Central memory CD4-positive, alpha-beta T cell (primary cell): ENCODE results near the gene MAP4K4.

Experiments
- DNase-seq: peaks from one replicate; pipeline ENCODE4 v3.0.0; 2022
- total RNA-seq, 3 experiments: gene quantifications; one replicate each; lab custom pipeline; 2026; lab: John Stamatoyannopoulos, UW

MAP4K4 gene
- total RNA-seq, result 98.5 to 213 (median 172) reads per million in 3 experiments

DNA sequence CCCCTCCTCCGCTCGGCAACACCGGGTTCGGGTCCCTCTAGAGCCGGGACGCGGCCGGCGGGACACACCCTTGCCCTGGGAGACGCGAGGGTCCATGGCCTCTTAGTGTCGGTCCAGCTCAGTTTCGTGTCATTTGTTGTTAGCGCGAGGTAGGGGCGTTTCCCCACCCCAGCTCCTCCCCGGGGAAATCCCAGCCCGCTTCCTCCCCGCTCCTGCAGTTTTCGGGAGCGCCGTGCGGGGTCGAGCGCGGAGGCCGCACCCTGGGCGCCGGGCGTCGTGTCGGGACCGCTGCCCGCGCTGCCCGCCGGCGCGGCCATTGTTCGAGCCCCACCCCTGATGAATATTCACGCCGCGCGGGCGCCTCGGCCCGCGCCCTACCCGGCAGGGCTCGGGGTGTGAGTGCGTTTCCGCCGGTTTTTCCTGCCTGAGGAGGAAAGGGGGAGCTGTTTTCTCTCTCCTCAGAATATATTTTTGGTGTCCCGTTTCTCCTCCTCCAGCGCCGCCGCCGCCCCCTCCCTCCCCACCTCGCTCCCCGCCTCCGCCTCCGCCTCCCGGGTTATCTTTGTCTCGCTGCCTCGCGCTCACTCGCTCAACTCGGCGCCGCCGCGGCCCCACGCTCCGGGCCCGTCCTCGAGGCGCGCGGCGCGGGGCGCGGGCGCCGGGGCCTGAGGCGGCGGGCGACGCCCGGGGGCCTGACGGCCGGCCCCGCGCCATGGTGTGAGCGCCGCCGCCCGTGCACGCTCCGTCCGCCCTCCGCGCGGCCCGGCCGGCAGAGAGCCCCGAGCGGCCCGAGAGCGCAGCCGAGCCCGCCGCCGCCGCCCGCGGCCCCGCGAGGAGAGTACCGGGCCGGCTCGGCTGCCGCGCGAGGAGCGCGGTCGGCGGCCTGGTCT, at the start of gene MAP4K4:
MAP4K4 (plus strand) TSS at position 584 of the 890 bp plus-strand sequence. CDS start 374 bp downstream, outside the sequence.
- DNase-seq, result peak; percentile 65

DNA sequence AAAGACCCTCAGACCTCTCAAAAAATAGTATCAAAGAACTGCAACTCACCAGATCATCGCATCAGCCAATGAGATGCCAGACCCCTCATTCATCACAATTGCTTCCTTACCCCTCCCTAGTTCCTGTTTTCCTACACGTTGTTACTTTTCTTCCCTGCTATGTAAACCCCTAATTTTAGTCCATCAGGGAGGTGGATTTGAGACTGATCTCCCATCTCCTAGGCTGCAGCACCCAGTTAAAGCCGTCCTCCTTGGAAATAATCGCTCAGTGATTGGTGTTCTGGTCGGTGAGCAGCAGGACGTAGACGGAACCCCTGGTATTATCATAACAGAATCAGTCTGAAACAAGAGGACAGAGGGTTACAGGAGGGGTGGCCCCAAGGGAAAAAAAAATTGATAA, 44.0 kb upstream of the MAP4K4 start:
- no peak for DNase-seq

GRCh38 chr2:101655702-101656422, 41.6 kb upstream of the MAP4K4 start:
- no peak for DNase-seq

- no peak for DNase-seq
Observed at GRCh38 chr2:101657787-101658186, 39.7 kb upstream of the MAP4K4 start.

DNA sequence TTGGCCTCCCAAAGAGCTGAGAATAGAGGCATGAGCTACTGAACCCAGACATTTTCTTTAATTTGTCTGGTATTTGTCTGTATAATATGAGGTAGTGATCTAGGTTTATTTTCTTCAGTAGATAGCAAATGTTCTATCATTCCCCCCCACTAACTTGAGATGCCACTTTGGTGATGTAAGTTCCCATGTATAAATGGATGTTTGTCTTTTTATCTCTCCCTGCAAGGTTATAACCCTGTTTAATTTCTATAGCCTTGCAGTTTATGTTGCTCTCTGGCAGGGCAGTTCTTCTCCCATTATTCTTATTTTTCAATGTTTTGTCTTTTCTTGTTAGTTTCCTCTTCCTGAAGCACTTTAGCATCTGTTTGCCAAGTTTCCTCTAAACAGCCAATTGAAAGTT, 39.1 kb upstream of the MAP4K4 start:
- DNase-seq, result no peak

GRCh38 chr2:101665312-101665711, 32.2 kb upstream of the MAP4K4 start:
- no peak for DNase-seq

GRCh38 chr2:101667823-101668222, 29.7 kb upstream of the MAP4K4 start:
- no peak for DNase-seq

DNA sequence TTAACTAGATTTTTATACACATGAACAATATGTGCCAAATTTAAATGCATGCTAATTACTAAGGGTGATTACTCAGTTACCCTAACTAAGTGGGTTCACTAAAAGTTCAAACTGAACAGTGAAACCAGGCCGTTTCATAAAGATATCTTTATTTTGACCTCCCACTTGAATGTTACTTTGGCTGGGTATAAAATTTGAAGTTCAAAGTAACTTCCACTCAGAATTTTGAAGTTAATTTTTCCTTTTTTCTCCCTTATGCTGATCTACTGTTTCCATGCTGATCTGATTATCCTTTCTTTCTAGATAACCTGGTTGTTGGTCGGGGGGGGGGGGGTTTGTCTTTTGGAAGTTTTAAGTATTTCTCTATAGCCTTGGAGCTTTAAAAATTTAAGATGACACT, 25.5 kb upstream of the MAP4K4 start:
- DNase-seq, result no peak

- no peak for DNase-seq
Observed at GRCh38 chr2:101673920-101674319, 23.6 kb upstream of the MAP4K4 start.

DNA sequence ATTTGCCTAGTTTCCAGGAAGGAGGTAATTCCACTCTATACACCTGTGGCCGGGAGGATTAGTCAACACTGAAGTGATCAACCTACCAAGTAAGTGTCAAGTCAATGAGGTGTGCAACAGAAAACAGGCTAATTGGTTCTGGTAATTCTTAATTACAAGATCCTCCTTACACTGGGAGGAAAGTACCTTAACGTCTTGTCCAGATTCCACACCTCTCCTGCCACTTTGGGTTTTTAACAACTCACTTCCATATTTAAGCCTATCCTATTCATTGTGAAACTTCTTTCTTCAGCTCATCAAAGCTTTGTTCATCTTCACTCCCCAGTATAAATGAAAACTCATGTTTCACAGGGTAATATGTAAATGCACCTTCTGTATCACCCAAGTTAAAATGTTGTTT, 22.0 kb upstream of the MAP4K4 start:
- no peak for DNase-seq

GRCh38 chr2:101676674-101677073, 20.8 kb upstream of the MAP4K4 start:
- DNase-seq, result no peak

- DNase-seq, result no peak
Observed at GRCh38 chr2:101677658-101678057, 19.8 kb upstream of the MAP4K4 start.

GRCh38 chr2:101678379-101678778, 19.1 kb upstream of the MAP4K4 start:
- no peak for DNase-seq

GRCh38 chr2:101679037-101679726, 18.3 kb upstream of the MAP4K4 start:
- no peak for DNase-seq

- no peak for DNase-seq
Observed at GRCh38 chr2:101679801-101680487, 17.6 kb upstream of the MAP4K4 start.

- DNase-seq, result no peak
Observed at GRCh38 chr2:101682311-101682710, 15.2 kb upstream of the MAP4K4 start.

- DNase-seq, result no peak
Observed at GRCh38 chr2:101684313-101684712, 13.2 kb upstream of the MAP4K4 start.

- no peak for DNase-seq
Observed at GRCh38 chr2:101688261-101688660, 9.2 kb upstream of the MAP4K4 start.

DNA sequence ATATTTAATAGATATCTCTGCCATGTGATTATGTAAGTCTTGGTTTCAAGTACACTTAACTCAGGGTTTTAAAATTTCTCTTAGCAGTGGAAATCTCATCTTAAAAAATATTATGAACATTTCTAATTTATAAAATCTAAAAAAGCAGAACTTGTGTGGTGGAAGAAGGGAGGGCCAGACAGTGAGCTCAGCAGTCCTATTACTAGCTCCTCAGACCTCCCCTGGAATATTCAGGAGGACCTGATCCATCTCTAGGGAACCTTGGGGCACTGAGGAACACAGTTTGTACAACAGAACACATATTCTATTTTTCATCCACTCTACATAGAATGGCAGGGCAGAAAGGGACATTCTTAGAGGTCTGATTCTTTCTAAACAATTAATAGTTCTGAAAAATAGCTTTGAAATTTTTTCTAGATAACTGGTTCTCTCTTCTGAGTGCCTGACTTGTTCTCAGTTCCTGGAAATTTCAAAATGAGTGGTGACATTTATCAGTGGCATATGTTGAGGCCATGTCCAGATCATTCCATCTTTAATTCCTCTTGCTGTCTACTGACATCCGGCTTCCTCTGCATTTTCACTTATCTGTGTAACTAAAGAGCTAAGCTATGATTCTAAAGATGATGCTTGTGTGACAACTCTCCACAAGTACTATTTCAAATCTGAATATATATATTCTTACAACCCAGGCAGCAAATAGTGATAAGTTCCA, 8.2 kb upstream of the MAP4K4 start:
- DNase-seq, result no peak

GRCh38 chr2:101690547-101691152, 6.9 kb upstream of the MAP4K4 start:
- DNase-seq, result no peak

- DNase-seq, result no peak
Observed at GRCh38 chr2:101692041-101692440, 5.5 kb upstream of the MAP4K4 start.

- no peak for DNase-seq
Observed at GRCh38 chr2:101692766-101693165, 4.7 kb upstream of the MAP4K4 start.
